GM12892 (cell line): Measurements from ENCODE around the gene EXOC4.

Source experiments
- POLR2A ChIP-seq: IDR thresholded peaks from 2 replicates; pipeline ENCODE4 v1.6.1; 2011; ENCODE audit warnings: low read depth, low read length, control low read depth
- POLR2AphosphoS5 ChIP-seq: IDR thresholded peaks from 2 replicates; pipeline ENCODE4 v1.6.1; 2011; ENCODE audit warnings: low read depth, low read length, control low read depth
- TAF1 ChIP-seq: IDR thresholded peaks from 2 replicates; pipeline ENCODE4 v1.6.1; 2011; ENCODE audit warnings: low read depth, mild to moderate bottlenecking, control low read depth, low read length, borderline replicate concordance

DNA sequence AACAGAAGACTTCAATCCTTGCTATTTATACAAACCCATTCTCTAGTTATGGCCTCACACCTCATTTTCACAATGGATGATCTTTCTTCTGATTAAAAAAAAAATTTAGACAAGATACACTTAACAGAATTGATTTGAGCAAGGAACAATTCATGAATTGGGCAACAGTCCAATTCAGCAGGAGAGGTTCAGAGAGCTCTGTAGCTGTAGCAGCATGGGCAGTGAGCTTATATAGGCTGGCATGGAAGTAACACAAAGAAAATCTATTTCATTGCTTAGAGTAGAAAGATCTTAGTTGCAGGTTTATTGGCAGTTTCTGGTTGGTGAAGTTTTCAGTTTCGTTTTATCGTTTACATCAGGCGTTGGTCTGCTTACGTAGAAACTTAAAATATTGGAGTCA lies 851.3 kb downstream of the EXOC4 start:
- no peak for TF ChIP-seq TAF1
- TF ChIP-seq POLR2AphosphoS5: no peak
- TF ChIP-seq POLR2A: no peak
